Liver (tissue), 3 donors: ENCODE data around the gene XPNPEP3.

Source experiments
- SP1 ChIP-seq: IDR thresholded peaks from 2 replicates; pipeline ENCODE4 v1.6.1; 2018; ENCODE audit warnings: antibody characterized with exemption, mild to moderate bottlenecking
- TAF1 ChIP-seq: conservative IDR thresholded peaks from 2 replicates; pipeline ENCODE4 v1.6.1; 2016; ENCODE audit warnings: antibody characterized with exemption, mild to moderate bottlenecking
- TF ChIP-seq, protein P1 (sequence below): fragments of 150-350 bp; IDR thresholded peaks from 2 replicates; pipeline ENCODE4 v1.5.1; 2017; ENCODE audit warnings: improper control_type of control experiment, low read depth, low read length; ENCODE audit not compliant: missing input control
- TF ChIP-seq, protein P2 (sequence below): IDR thresholded peaks from 2 replicates; pipeline ENCODE4 v1.6.1; 2016; ENCODE audit warnings: antibody characterized with exemption, mild to moderate bottlenecking
- TF ChIP-seq, protein P3 (sequence below): IDR thresholded peaks from 2 replicates; pipeline ENCODE4 v1.6.1; 2016; ENCODE audit warnings: antibody characterized with exemption
- donor health status: healthy.
- donor health status: healthy.

DNA sequence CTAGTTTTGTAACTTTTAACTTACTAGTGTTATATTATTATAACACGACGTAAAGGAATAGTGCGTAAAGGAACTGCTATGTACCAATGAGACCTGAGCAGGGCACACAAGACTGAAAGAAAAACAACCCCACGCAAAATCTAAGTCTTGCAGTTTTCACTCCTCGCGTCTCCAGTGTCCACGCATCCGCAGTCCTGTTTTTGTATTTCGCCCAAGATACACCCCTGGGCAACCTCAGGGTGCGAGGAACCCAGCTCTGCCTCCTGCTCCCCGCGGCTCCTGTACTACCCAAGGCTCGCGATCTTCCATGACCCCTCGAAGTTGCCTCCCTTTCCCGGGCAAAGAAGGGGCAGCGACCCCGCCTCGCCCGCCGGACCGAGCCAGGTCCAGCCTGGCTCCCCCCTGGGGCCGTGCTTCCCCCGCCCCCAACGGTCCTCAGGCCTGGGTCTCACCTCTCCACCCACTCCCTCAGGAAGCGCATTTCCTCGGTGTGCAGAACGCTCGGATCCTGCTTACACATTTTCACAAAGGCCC is 902 bp upstream of the XPNPEP3 start:
- TF ChIP-seq, protein P1, sequence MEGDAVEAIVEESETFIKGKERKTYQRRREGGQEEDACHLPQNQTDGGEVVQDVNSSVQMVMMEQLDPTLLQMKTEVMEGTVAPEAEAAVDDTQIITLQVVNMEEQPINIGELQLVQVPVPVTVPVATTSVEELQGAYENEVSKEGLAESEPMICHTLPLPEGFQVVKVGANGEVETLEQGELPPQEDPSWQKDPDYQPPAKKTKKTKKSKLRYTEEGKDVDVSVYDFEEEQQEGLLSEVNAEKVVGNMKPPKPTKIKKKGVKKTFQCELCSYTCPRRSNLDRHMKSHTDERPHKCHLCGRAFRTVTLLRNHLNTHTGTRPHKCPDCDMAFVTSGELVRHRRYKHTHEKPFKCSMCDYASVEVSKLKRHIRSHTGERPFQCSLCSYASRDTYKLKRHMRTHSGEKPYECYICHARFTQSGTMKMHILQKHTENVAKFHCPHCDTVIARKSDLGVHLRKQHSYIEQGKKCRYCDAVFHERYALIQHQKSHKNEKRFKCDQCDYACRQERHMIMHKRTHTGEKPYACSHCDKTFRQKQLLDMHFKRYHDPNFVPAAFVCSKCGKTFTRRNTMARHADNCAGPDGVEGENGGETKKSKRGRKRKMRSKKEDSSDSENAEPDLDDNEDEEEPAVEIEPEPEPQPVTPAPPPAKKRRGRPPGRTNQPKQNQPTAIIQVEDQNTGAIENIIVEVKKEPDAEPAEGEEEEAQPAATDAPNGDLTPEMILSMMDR: no peak
- TF ChIP-seq TAF1: no peak
- TF ChIP-seq SP1: no peak
- TF ChIP-seq, protein P2, sequence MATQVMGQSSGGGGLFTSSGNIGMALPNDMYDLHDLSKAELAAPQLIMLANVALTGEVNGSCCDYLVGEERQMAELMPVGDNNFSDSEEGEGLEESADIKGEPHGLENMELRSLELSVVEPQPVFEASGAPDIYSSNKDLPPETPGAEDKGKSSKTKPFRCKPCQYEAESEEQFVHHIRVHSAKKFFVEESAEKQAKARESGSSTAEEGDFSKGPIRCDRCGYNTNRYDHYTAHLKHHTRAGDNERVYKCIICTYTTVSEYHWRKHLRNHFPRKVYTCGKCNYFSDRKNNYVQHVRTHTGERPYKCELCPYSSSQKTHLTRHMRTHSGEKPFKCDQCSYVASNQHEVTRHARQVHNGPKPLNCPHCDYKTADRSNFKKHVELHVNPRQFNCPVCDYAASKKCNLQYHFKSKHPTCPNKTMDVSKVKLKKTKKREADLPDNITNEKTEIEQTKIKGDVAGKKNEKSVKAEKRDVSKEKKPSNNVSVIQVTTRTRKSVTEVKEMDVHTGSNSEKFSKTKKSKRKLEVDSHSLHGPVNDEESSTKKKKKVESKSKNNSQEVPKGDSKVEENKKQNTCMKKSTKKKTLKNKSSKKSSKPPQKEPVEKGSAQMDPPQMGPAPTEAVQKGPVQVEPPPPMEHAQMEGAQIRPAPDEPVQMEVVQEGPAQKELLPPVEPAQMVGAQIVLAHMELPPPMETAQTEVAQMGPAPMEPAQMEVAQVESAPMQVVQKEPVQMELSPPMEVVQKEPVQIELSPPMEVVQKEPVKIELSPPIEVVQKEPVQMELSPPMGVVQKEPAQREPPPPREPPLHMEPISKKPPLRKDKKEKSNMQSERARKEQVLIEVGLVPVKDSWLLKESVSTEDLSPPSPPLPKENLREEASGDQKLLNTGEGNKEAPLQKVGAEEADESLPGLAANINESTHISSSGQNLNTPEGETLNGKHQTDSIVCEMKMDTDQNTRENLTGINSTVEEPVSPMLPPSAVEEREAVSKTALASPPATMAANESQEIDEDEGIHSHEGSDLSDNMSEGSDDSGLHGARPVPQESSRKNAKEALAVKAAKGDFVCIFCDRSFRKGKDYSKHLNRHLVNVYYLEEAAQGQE: no peak
- TF ChIP-seq, protein P3, sequence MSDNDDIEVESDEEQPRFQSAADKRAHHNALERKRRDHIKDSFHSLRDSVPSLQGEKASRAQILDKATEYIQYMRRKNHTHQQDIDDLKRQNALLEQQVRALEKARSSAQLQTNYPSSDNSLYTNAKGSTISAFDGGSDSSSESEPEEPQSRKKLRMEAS: no peak
